Loucy (cell line): Measurements from ENCODE around the gene PGBD1.

Experiments
- EZH2phosphoT487 ChIP-seq: fragments of 200-600 bp; IDR thresholded peaks from 2 replicates; pipeline ENCODE4 v1.6.1; 2018; ENCODE audit warnings: antibody characterized with exemption, mild to moderate bottlenecking, moderate library complexity, borderline replicate concordance
- TF ChIP-seq, protein P1 (sequence below): fragments of 200-600 bp; sonication (generic); conservative IDR thresholded peaks from 2 replicates; pipeline ENCODE4 v1.5.1; 2014; ENCODE audit warnings: mild to moderate bottlenecking, antibody characterized with exemption, low read length

DNA sequence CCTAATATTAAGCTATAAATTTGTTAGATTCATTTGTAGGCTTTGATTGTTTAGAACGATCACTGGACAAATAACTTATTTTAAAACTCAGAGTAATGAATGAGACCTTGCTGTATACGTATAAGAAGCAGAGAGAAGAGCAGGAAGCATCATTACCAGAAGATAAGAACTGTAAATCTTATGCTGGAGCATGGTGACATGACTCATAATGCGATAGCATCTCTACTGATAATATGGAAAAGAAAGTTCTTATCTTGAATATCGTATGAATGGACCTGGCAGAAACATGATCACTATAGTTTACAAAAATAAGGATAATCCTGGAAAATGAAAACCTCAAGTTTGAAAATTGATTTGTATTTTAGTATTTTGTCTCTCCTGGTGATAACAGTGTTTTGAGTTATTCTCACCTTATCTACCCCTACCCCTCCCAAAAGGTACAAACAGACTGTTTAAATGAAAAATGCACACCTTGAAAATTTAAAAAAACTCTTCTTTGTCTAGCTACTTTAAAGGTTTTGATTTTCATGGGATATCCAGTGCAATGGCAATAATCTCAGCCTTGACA, 16.5 kb upstream of the PGBD1 start:
- TF ChIP-seq, protein P1, sequence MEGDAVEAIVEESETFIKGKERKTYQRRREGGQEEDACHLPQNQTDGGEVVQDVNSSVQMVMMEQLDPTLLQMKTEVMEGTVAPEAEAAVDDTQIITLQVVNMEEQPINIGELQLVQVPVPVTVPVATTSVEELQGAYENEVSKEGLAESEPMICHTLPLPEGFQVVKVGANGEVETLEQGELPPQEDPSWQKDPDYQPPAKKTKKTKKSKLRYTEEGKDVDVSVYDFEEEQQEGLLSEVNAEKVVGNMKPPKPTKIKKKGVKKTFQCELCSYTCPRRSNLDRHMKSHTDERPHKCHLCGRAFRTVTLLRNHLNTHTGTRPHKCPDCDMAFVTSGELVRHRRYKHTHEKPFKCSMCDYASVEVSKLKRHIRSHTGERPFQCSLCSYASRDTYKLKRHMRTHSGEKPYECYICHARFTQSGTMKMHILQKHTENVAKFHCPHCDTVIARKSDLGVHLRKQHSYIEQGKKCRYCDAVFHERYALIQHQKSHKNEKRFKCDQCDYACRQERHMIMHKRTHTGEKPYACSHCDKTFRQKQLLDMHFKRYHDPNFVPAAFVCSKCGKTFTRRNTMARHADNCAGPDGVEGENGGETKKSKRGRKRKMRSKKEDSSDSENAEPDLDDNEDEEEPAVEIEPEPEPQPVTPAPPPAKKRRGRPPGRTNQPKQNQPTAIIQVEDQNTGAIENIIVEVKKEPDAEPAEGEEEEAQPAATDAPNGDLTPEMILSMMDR = no peak
- TF ChIP-seq EZH2phosphoT487 = no peak
